Epithelial cell of proximal tubule (primary cell): ENCODE data around the gene HOXC9. TPM values are rescaled to one million over a fixed set of nuclear protein-coding genes. Genes with fewer than 3 reads are reported as not detected.

Experiments
- DNase-seq: peaks from one replicate; pipeline ENCODE4 v3.0.0-alpha.2; 2011; ENCODE audit warnings: low read depth
- H3K4me3 ChIP-seq: 2 replicates; pipeline ENCODE4 v1.5.1; 2011; ENCODE audit warnings: low read depth, mild to moderate bottlenecking, low read length
- total RNA-seq: library from RNA; depleted of rRNA; stranded (reverse); fragments of >200 nt; gene quantifications from 2 replicates; pipeline ENCODE4 v1.2.3, GENCODE V29; 2015
- TF ChIP-seq, protein P1 (sequence below): conservative IDR thresholded peaks from 2 replicates; pipeline ENCODE4 v1.5.1; 2012; ENCODE audit warnings: low read depth, mild to moderate bottlenecking, low read length

The HOXC9 gene
- total RNA-seq, 1 donor from 2014 or later, result 11.0 TPM

DNA sequence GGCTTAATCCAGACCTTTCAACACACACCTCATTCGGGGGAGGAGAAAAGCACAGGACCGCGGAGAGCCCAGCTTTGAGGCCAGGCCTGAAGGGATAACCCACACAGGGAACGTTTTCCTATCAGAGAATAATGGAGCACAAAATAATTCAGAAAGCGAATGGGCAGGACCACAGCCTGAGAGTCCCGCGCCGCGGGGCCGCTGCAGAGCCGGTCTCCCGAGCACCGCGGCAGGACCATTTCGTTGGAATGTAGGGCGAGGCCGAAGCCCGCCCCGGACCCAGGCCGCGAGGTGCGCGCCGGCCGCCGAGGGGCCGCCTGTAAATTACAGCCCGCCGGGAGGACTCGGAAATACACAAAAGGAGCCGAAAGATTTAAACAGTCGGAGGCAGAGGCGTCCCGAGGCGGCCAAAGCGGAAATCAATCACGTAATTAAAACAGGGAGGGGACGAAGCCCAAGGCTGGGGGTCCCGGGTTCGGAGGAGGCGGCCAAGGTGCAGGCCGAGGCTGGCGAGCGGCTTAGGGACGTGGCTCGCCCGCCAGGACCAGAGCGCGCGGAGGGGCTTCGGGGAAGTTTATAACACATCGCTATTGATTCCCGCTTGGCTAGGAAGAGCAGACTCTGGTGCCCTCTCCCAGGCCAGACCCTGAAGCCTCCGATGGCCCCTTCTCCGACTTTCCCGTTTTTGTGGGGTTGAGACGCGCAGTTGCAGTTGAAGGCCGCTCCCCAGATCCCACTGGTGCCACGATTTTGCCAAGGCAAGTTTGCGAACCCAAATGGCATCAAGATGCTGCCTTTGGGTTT, 47.4 kb downstream of the HOXC9 start:
- H3K4me3 ChIP-seq, result no peak overlapping the region
- TF ChIP-seq, protein P1, sequence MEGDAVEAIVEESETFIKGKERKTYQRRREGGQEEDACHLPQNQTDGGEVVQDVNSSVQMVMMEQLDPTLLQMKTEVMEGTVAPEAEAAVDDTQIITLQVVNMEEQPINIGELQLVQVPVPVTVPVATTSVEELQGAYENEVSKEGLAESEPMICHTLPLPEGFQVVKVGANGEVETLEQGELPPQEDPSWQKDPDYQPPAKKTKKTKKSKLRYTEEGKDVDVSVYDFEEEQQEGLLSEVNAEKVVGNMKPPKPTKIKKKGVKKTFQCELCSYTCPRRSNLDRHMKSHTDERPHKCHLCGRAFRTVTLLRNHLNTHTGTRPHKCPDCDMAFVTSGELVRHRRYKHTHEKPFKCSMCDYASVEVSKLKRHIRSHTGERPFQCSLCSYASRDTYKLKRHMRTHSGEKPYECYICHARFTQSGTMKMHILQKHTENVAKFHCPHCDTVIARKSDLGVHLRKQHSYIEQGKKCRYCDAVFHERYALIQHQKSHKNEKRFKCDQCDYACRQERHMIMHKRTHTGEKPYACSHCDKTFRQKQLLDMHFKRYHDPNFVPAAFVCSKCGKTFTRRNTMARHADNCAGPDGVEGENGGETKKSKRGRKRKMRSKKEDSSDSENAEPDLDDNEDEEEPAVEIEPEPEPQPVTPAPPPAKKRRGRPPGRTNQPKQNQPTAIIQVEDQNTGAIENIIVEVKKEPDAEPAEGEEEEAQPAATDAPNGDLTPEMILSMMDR, result no peak
- DNase-seq, result no peak

DNA sequence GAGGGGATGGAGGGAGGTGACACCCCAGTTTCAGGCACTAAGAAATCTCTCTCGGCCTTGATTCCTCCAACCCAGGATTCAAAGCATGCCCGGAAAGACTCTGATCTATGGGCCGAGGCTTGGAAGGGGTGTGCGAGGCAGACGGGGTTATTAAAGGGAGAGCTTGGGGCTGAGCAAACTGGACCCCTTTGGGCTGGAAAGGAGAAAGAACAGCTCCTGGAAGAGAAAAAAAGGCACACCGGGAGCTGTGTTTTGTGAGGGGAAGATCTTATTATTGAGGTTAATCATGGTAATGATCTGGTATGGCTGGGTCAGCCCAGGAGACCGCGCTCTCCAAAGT, 48.0 kb downstream of the HOXC9 start:
- H3K4me3 ChIP-seq, result no peak overlapping the region
- no peak for DNase-seq
- TF ChIP-seq, protein P1, result no peak

- DNase-seq, result no peak
- TF ChIP-seq, protein P1, result no peak
- H3K4me3 ChIP-seq, result no peak overlapping the region
Observed at GRCh38 chr12:54048406-54049093, 48.6 kb downstream of the HOXC9 start.

- no peak for DNase-seq
- TF ChIP-seq, protein P1, result no peak
Observed at GRCh38 chr12:54049108-54049507, 49.1 kb downstream of the HOXC9 start.

DNA sequence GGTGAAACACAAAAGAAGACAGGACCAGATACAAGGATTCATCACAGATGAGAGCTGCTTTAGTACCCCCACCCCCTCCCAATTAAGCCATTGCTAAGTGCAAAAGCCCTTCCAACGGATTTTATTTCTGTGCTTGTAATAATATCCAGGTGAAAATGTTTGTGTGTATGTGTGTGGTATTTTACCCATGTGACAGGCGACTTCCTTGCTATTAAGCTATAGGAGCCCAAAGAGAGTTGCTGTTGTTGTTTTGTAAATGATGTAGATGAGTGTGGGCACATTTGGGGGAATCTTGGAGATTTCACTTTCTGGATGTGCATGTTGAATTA, 50.5 kb downstream of the HOXC9 start:
- DNase-seq, result no peak
- TF ChIP-seq, protein P1, result no peak
- H3K4me3 ChIP-seq, result no peak overlapping the region

More at GRCh38 chr12:54049108-54049507, 49.1 kb downstream of the HOXC9 start:
- H3K4me3 ChIP-seq, result no peak overlapping the region

DNA sequence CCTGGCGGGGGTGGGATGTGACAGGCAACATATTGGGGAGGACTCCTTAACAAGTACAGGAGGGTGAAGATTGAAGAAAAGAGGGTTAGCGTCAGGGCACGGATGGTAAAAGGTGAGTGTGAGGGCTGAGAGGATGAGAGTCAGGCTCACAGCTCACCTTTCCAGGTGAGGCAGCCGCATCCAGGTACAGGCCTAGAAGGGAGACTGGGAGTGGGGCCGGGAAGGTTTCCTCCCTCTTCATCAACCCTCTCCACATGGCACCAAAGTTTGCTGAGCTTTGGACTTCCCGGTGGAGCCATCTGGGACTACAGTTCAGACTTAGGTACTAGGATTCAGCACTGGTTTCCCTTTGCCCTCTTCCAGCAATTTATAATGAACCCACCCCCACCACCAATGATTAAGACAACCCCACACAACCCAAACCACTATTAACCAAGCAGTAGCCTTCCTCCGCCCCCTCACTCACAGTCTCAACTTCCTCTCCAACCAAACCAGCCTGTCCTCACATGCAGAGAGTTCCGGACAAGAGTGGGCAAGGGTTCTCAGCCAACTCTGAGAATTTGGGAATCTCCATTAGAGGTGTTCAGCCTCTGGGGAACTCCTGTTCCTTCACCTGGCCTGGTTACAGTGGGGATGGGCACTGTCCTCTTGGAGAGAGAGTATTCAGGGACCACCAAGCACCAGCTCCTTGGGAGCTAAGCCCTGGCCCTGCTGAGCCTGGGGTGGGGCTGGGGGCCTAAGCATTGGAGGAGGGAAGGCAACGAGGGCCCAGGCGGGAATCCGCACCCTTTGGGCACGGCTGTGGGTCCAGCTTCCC, 51.3 kb downstream of the HOXC9 start:
- TF ChIP-seq, protein P1, result no peak
- H3K4me3 ChIP-seq, result no peak overlapping the region
- DNase-seq, result no peak
